K562 (cell line): ENCODE measurements around the gene KCNJ11. TPM values are rescaled to one million over a fixed set of nuclear protein-coding genes. Genes with fewer than 3 reads are reported as not detected.

ENCODE experiments used
- ARID4B ChIP-seq: sonication (generic); formaldehyde crosslinking; IDR thresholded peaks from 2 replicates; pipeline ENCODE4 v1.8.0; 2022; ENCODE audit warnings: mild to moderate bottlenecking, missing genetic modification reagents
- BHLHE40 ChIP-seq: IDR thresholded peaks from 2 replicates; pipeline ENCODE4 v1.6.1; 2011; ENCODE audit warnings: low read length, improper control_type of control experiment
- BRD4 ChIP-seq: fragments of 200-600 bp; sonication (generic); IDR thresholded peaks from 2 replicates; pipeline ENCODE4 v1.6.1; 2017; ENCODE audit warnings: inconsistent platforms
- C11orf30 ChIP-seq: fragments of 450-650 bp; IDR thresholded peaks from 2 replicates; pipeline ENCODE4 v1.6.1; 2016; ENCODE audit warnings: low read depth, mild to moderate bottlenecking
- EP300 ChIP-seq: IDR thresholded peaks from 2 replicates; pipeline ENCODE4 v1.6.1; 2012; ENCODE audit warnings: low read length, improper control_type of control experiment
- HCFC1 ChIP-seq: IDR thresholded peaks from 2 replicates; pipeline ENCODE4 v1.6.1; 2012; ENCODE audit warnings: low read depth, low read length, improper control_type of control experiment
- MAFF ChIP-seq: IDR thresholded peaks from 2 replicates; pipeline ENCODE4 v1.6.1; 2012; ENCODE audit warnings: low read length, improper control_type of control experiment
- MYC ChIP-seq, 2 experiments: fragments of 250-450 bp in 1 of 2; sonication (Bioruptor Pico) in 1 of 2; IDR thresholded peaks; 2 replicates each; pipeline versions ENCODE4 v1.5.1 to v1.6.1; 2012 to 2021; ENCODE audit warnings: low read depth in 2 of 2, borderline replicate concordance in 1 of 2, improper control_type of control experiment in 1 of 2, low read length in 1 of 2, mild to moderate bottlenecking in 1 of 2, moderate library complexity in 1 of 2
- NR2C1 ChIP-seq, 2 experiments: fragments of 450-650 bp; IDR thresholded peaks; 2 replicates each; pipeline ENCODE4 v1.6.1; 2017; ENCODE audit warnings: mild to moderate bottlenecking in 2 of 2, antibody characterized with exemption in 1 of 2, inconsistent platforms in 1 of 2, missing compliant biosample characterization in 1 of 2, missing genetic modification characterization in 1 of 2
- NR2C2 ChIP-seq, 2 experiments: fragments of 200-800 bp in 1 of 2; sonication (Bioruptor generic) in 1 of 2; sonication (generic) in 1 of 2; formaldehyde crosslinking in 1 of 2; IDR thresholded peaks; 2 replicates each; pipeline versions ENCODE4 v1.6.1 to v1.8.0; 2016 to 2022; ENCODE audit warnings: mild to moderate bottlenecking in 1 of 2, missing compliant biosample characterization in 1 of 2, missing genetic modification characterization in 1 of 2, missing genetic modification reagents in 1 of 2
- STAT5A ChIP-seq: IDR thresholded peaks from 2 replicates; pipeline ENCODE4 v1.6.1; 2012; ENCODE audit warnings: low read length, inconsistent platforms, borderline replicate concordance
- ZNF23 ChIP-seq: fragments of 250-450 bp; sonication (Bioruptor Pico); IDR thresholded peaks from 2 replicates; pipeline ENCODE4 v1.4.0; 2020; ENCODE audit warnings: mild to moderate bottlenecking
- polyA plus RNA-seq, 8 experiments: library from polyadenylated mRNA; depleted of rRNA in 4 of 8; stranded (reverse) in 5 of 8; unstranded in 3 of 8; fragments of >200 nt; fragmentation: Nextera tagmentation in 2 of 8; fragmentation: Illumina TruSeq in 1 of 8; extraction: Ambion mirVana in 2 of 8; extraction: Trizol in 1 of 8; gene quantifications; 2 replicates each; pipeline versions ENCODE4 v1.2.1 to v1.2.3, GENCODE V29; 2011 to 2014; ENCODE audit warnings: inconsistent platforms in 1 of 8, missing spikeins in 1 of 8
- total RNA-seq, 7 experiments: library from RNA; depleted of rRNA in 6 of 7; stranded (reverse); fragments of >200 nt in 6 of 7; fragmentation: Illumina TruSeq in 2 of 7; extraction: Trizol in 2 of 7; gene quantifications; 2 replicates each; pipeline versions ENCODE4 v1.2.1 to v1.2.3, GENCODE V29; 2011 to 2021; ENCODE audit warnings: low replicate concordance in 1 of 7
- TF ChIP-seq, protein P1 (sequence below), 2 experiments: fragments of 450-650 bp in 1 of 2; sonication (generic) in 1 of 2; formaldehyde crosslinking in 1 of 2; IDR thresholded peaks in 1 of 2; conservative IDR thresholded peaks in 1 of 2; 2 replicates each; pipeline versions ENCODE4 v1.6.1 to v1.8.1; 2016 to 2023; ENCODE audit warnings: mild to moderate bottlenecking in 2 of 2, moderate library complexity in 2 of 2, inconsistent platforms in 1 of 2, missing genetic modification reagents in 1 of 2
- TF ChIP-seq, protein P2 (sequence below): fragments of 450-650 bp; IDR thresholded peaks from 2 replicates; pipeline ENCODE4 v1.6.1; 2018; ENCODE audit not compliant: partially characterized antibody

Gene KCNJ11
- total and polyA plus RNA-seq, 9 of the 15 experiments (the other 6 are each of a cell fraction or from before 2014, with no cell fraction given): 0.54 to 3.7 (median 0.86) TPM; not detected in 2

DNA sequence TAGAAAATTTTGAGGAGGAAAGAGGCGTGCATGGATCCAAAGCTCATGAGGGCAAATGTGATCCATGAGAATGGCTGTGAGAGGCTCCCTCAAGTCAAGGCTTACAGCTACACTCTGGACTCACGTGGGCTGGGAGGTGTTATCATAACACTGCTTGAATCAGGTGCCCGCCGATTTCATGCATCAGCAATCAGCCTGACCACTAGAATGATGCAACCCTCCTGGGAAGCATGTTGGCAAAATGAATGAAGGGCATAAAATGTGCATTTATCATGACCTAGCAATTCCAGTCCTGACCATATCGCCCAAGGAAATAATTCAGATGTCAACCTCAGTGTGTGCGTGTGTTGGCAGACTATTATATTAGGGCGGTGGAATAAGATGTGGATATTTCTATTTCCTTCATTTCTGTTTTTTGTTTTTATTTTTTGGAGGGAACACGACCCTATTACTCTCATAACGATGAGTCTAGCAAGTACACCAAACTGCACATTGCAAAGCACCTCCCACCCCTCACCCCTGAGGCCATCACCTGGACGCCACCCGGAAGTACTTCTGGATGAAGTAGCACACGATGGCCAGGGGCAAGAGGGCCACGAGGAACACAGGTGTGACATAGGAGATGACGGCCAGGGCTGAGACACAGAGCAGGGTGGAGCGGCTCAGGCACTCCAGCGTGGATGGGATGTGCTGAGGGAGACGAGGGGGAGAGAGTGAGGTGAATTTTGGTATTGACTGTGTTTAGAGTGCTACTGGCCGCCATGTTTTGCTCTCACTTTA lies 15.7 kb upstream of the KCNJ11 start (continued):
- TF ChIP-seq ARID4B (CRISPR knock-in tag) (no peak), EP300 (no peak), BHLHE40 (peak; percentile 39; the same call in 1 of the 2 replicates), NR2C1 (IDR thresholded peaks at IDR 0.05) (peak; percentile 89), NR2C1 (tag; IDR thresholded peaks at IDR 0.05) (peak; percentile 72), NR2C2 (CRISPR knock-in tag; IDR thresholded peaks at IDR 0.05) (peak; percentile 73), NR2C2 (tag; IDR thresholded peaks at IDR 0.05) (peak; percentile 67; the same call in 1 of the 2 replicates), MYC (IDR thresholded peaks at IDR 0.05; ENCODE audit: low read depth, low read length) (0 out of 2 replicates have a peak, but pooled peaks have one; percentile 9), MYC (CRISPR knock-in tag; IDR thresholded peaks at IDR 0.05; ENCODE audit: borderline replicate concordance, low read depth) (no peak), HCFC1 (no peak), BRD4 (no peak), ZNF23 (no peak), MAFF (no peak), C11orf30 (0 out of 2 replicates have a peak, but pooled peaks have one; percentile 10), STAT5A (no peak)
- TF ChIP-seq, protein P1, sequence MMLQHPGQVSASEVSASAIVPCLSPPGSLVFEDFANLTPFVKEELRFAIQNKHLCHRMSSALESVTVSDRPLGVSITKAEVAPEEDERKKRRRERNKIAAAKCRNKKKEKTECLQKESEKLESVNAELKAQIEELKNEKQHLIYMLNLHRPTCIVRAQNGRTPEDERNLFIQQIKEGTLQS (IDR thresholded peaks at IDR 0.05): peak; percentile 62
- TF ChIP-seq, protein P1 (CRISPR knock-in tag; conservative IDR thresholded peaks at IDR 0.05): no peak
- TF ChIP-seq, protein P2, sequence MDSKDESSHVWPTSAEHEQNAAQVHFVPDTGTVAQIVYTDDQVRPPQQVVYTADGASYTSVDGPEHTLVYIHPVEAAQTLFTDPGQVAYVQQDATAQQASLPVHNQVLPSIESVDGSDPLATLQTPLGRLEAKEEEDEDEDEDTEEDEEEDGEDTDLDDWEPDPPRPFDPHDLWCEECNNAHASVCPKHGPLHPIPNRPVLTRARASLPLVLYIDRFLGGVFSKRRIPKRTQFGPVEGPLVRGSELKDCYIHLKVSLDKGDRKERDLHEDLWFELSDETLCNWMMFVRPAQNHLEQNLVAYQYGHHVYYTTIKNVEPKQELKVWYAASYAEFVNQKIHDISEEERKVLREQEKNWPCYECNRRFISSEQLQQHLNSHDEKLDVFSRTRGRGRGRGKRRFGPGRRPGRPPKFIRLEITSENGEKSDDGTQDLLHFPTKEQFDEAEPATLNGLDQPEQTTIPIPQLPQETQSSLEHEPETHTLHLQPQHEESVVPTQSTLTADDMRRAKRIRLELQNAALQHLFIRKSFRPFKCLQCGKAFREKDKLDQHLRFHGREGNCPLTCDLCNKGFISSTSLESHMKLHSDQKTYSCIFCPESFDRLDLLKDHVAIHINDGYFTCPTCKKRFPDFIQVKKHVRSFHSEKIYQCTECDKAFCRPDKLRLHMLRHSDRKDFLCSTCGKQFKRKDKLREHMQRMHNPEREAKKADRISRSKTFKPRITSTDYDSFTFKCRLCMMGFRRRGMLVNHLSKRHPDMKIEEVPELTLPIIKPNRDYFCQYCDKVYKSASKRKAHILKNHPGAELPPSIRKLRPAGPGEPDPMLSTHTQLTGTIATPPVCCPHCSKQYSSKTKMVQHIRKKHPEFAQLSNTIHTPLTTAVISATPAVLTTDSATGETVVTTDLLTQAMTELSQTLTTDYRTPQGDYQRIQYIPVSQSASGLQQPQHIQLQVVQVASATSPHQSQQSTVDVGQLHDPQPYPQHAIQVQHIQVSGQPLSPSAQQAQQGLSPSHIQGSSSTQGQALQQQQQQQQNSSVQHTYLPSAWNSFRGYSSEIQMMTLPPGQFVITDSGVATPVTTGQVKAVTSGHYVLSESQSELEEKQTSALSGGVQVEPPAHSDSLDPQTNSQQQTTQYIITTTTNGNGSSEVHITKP: no peak
